Thoracic aorta (tissue), 2 donors: ENCODE results near the gene CRTAC1. TPM values are rescaled to one million over a fixed set of nuclear protein-coding genes. Genes with fewer than 3 reads are reported as not detected.

Experiments
- ATAC-seq: fragments of 150-250 bp; one replicate; pipeline ENCODE4 v1.8.0; 2017; ENCODE audit warnings: low read depth; ENCODE audit not compliant: insufficient number of reproducible peaks, low FRiP score
- DNase-seq: peaks from one replicate; pipeline ENCODE4 v3.0.0-alpha.2; 2020; ENCODE audit warnings: low spot score
- H3K27ac ChIP-seq, 2 donors: fragments of 200-600 bp; sonication (generic); 1 replicate in 1 of 2; 2 replicates in 1 of 2; pipeline ENCODE4 v1.5.1; 2016; ENCODE audit warnings: mild to moderate bottlenecking in 2 of 2, moderate library complexity in 2 of 2
- H3K27me3 ChIP-seq: fragments of 200-600 bp; sonication (generic); replicated peaks from 2 replicates; pipeline ENCODE4 v1.6.0; 2016; ENCODE audit warnings: mild to moderate bottlenecking; ENCODE audit not compliant: insufficient read depth
- H3K36me3 ChIP-seq: fragments of 200-600 bp; sonication (generic); one replicate; pipeline ENCODE4 v1.5.1; 2016
- H3K4me1 ChIP-seq, 2 donors: fragments of 200-600 bp; sonication (generic); 1 replicate in 1 of 2; 2 replicates in 1 of 2; pipeline versions ENCODE4 v1.5.1 to v1.6.0; 2016; ENCODE audit warnings: low read depth in 2 of 2, mild to moderate bottlenecking in 1 of 2; ENCODE audit not compliant: control insufficient read depth in 1 of 2
- H3K4me3 ChIP-seq: fragments of 200-600 bp; sonication (generic); 2 replicates; pipeline ENCODE4 v1.5.1; 2016; ENCODE audit warnings: mild to moderate bottlenecking
- H3K9me3 ChIP-seq: fragments of 200-600 bp; sonication (generic); 2 replicates; pipeline ENCODE4 v1.5.1; 2016
- CTCF ChIP-seq: fragments of 200-600 bp; sonication (generic); IDR thresholded peaks from one replicate; pipeline ENCODE4 v1.5.1; 2019; ENCODE audit warnings: antibody characterized with exemption
- total RNA-seq, 2 donors: library from RNA; depleted of rRNA; stranded (reverse); fragments of >200 nt; gene quantifications; one replicate each; pipeline versions ENCODE4 v1.1.0 to v1.2.3, GENCODE V29; 2016

Gene CRTAC1
- total RNA-seq, 2 donors from 2014 or later = 4.3 to 5.2 TPM

GRCh38 chr10:97867220-97867800 lies 163.1 kb downstream of the CRTAC1 start:
- H3K27me3 ChIP-seq = no peaks in the 10 kb centered on the region
- peaks cover 5 to 7% of the 10 kb centered on the region in 2 donors for H3K4me1 ChIP-seq
- DNase-seq (no peak), ATAC-seq (no peak)
- no peak overlapping the region for H3K4me3 ChIP-seq
- H3K36me3 ChIP-seq = no peaks in the 10 kb centered on the region
- H3K27ac ChIP-seq = no peak overlapping the region
- H3K9me3 ChIP-seq = no peaks in the 10 kb centered on the region
- TF ChIP-seq CTCF = no peak

- H3K27ac ChIP-seq = no peak overlapping the region
- H3K4me3 ChIP-seq = no peak overlapping the region
- no peaks in the 10 kb centered on the region for H3K36me3 ChIP-seq
- no peak for TF ChIP-seq CTCF
- DNase-seq (no peak), ATAC-seq (no peak)
- H3K9me3 ChIP-seq = no peaks in the 10 kb centered on the region
- H3K27me3 ChIP-seq = no peaks in the 10 kb centered on the region
- peaks cover 5 to 7% of the 10 kb centered on the region in 2 donors for H3K4me1 ChIP-seq
These were observed 163.7 kb downstream of the CRTAC1 start for GRCh38 chr10:97866524-97867219.

- no peak overlapping the region for H3K27ac ChIP-seq
- H3K4me3 ChIP-seq = no peak overlapping the region
- TF ChIP-seq CTCF = no peak
- no peaks in the 10 kb centered on the region for H3K27me3 ChIP-seq
- peaks cover 5 to 7% of the 10 kb centered on the region in 2 donors for H3K4me1 ChIP-seq
- ATAC-seq (no peak), DNase-seq (no peak)
- no peaks in the 10 kb centered on the region for H3K9me3 ChIP-seq
- no peaks in the 10 kb centered on the region for H3K36me3 ChIP-seq
These were observed 164.9 kb downstream of the CRTAC1 start for GRCh38 chr10:97865488-97865887.

GRCh38 chr10:97863808-97864207 lies 166.6 kb downstream of the CRTAC1 start:
- H3K27ac ChIP-seq = no peak overlapping the region
- H3K27me3 ChIP-seq = no peaks in the 10 kb centered on the region
- no peaks in the 10 kb centered on the region for H3K36me3 ChIP-seq
- DNase-seq = no peak
- no peak for TF ChIP-seq CTCF
- H3K4me3 ChIP-seq = no peak overlapping the region
- peaks cover under 1% of the 10 kb centered on the region in 2 donors for H3K4me1 ChIP-seq
- ATAC-seq = no peak
- H3K9me3 ChIP-seq = no peaks in the 10 kb centered on the region

GRCh38 chr10:97861924-97862323 lies 168.5 kb downstream of the CRTAC1 start:
- Histone ChIP-seq H3K27me3 (no peaks in the 10 kb centered on the region), H3K4me1 (no peaks in the 10 kb centered on the region), H3K9me3 (no peaks in the 10 kb centered on the region), H3K36me3 (no peaks in the 10 kb centered on the region), H3K4me3 (no peak overlapping the region), H3K27ac (no peak overlapping the region)
- TF ChIP-seq CTCF = no peak
- no peak for DNase-seq
- no peak for ATAC-seq
